HPDE6-E6E7 (cell line): ENCODE results near the gene TYRO3.
"Not testable (repeated sequence)": the region's sequence is repeated elsewhere in the genome, so short reads cannot be mapped to it uniquely, and the experiment has no call there.

ENCODE experiments used
- DNase-seq: peaks from one replicate; pipeline ENCODE4 v3.0.0; 2011; ENCODE audit warnings: missing footprints; ENCODE audit errors: extremely low spot score

The TYRO3 gene

GRCh38 chr15:41574158-41574557 lies 15.1 kb downstream of the TYRO3 start:
- no peak for DNase-seq

GRCh38 chr15:41575282-41575681 lies 16.3 kb downstream of the TYRO3 start:
- DNase-seq, result no peak

GRCh38 chr15:41577863-41578735 lies 19.1 kb downstream of the TYRO3 start:
- DNase-seq, result no peak

- DNase-seq, result no peak
Measured at GRCh38 chr15:41578736-41579383, 19.8 kb downstream of the TYRO3 start.

- no peak for DNase-seq
Measured at GRCh38 chr15:41581110-41581509, 22.1 kb downstream of the TYRO3 start.

GRCh38 chr15:41583795-41584194 lies 24.8 kb downstream of the TYRO3 start:
- no peak for DNase-seq

GRCh38 chr15:41584636-41585126 lies 25.7 kb downstream of the TYRO3 start:
- no peak for DNase-seq

- peak; percentile 37 for DNase-seq
Measured at GRCh38 chr15:41585127-41586047, 26.4 kb downstream of the TYRO3 start.

- not testable (repeated sequence) for DNase-seq
Measured at GRCh38 chr15:41586531-41587282, 27.7 kb downstream of the TYRO3 start.

GRCh38 chr15:41589018-41589417 lies 30.0 kb downstream of the TYRO3 start:
- DNase-seq, result not testable (repeated sequence)

- DNase-seq, result not testable (repeated sequence)
Measured at GRCh38 chr15:41589571-41589970, 30.6 kb downstream of the TYRO3 start.

GRCh38 chr15:41591217-41591616 lies 32.2 kb downstream of the TYRO3 start:
- not testable (repeated sequence) for DNase-seq

GRCh38 chr15:41592718-41593117 lies 33.7 kb downstream of the TYRO3 start:
- DNase-seq, result not testable (repeated sequence)

- DNase-seq, result no peak
Measured at GRCh38 chr15:41594801-41595746, 36.1 kb downstream of the TYRO3 start.

GRCh38 chr15:41596972-41597371 lies 38.0 kb downstream of the TYRO3 start:
- no peak for DNase-seq

- DNase-seq, result no peak
Measured at GRCh38 chr15:41597787-41598186, 38.8 kb downstream of the TYRO3 start.

- DNase-seq, result no peak
Measured at GRCh38 chr15:41599061-41599460, 40.0 kb downstream of the TYRO3 start.

- no peak for DNase-seq
Measured at GRCh38 chr15:41603411-41603935, 44.5 kb downstream of the TYRO3 start.
